ENCODE data around the gene MICALL2.

Gene MICALL2

DNA sequence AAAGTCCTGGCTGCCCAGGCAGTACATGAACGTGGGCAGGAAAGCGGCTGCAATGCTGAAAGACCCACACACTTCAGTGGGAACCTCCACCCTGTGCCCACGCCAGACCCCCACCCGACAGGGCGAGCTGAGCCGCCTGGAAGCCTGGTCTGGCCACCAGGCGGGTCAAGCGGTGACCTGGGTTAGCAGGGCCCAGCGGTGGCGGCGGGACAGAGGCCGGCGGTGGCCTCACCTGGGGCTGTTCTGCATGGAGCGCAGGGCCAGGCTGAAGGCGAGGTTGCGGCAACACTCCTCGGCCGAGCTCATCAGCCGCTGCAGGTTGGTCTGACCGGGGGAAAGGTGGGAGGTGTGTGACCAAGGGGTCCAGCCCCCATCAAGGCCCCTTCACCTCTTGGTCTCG, 11.6 kb upstream of the MICALL2 start:
- DNase-seq (ENCODE audit: low read depth in 2 of 2, low spot score in 1 of 2): no peak

DNA sequence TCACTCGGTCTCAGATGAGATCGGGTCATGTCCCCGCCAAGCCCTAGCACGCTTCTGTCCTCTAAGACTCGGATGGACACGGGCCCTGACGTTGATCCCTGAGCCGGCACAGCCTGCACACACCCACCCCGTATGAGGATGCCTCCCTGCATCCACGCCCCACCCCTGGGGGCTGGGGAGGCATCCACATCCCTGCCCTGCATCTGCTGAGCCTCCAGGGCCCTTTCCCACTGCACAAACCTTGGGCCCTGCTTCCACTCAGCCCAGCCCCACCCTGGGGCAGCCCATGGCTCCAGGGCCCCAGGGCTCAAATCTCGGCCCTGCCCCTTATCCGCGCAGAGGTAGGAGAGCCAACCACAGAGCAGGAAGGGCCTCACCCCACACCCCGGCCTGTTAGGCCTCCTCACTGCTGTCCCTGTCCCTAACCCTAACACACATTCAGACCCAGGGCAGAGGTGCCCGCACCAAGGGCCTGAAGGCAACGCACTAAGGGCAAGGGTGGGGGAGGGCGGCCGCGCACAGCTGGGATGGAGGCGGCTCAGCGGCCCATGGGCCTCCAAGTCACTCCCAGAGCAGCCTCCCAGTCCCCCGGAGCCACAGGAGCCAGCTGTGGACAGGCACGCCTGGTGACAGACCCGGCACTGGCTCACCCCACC, 9.5 kb upstream of the MICALL2 start:
- no peak for DNase-seq (ENCODE audit: low read depth in 2 of 2, low spot score in 1 of 2)

DNA sequence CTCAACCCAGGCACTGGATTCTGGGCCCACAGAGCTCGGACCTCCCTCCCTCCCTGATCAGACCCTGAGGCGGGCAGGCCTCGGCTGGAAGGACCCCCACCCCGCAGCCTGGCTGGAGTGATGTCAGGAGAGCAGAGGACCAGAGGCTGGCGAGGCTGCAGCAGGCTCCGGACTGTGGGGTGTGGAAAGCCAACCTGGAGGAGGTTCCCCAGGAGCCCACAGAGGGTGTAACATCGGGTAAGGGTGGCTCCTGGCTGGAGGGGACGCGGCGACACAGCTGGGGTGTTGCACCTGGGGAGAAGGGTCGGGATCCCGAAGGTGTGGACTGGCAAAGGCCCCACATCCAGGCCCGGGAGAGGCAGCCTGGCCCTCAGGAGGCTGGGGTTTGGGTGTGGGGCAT, 8.9 kb upstream of the MICALL2 start:
- no peak for DNase-seq (ENCODE audit: low read depth in 2 of 2, low spot score in 1 of 2)

DNA sequence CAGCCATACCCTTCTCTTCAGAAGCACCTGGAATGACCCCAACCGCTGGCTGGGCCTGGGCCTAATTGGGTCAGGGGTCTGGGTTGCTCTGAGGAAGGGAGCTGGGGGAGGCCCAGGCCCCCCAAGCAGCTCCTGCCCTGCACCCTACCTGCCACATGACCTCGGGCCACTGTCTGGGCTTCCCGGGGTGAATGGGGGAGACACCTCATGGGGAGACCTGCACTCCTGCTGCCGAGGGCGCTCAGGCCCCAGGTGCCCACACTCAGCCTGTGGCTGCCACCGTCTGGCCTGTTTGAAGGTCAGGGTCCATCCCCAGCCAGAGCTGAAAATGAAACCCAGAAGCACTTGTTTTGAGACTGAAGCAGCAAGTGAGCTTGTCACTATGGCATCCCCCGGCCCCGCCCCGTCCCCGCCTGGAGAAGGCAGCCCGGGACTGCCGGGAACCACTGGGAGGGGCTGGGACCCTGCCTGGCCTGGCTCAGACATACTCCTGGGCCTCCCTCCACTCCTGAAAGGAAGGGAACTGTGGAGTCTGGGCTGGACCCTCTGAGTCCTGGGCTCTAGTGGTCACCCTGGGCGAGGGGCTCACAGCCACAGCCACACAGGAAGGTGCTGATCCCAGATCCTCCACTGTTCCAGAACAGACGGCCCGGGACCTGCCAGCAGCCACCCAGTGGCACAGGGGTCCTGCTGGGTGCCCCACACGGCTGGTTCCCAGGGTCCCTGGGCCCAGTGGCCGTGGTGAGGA, 7.4 kb upstream of the MICALL2 start:
- DNase-seq (ENCODE audit: low read depth in 2 of 2, low spot score in 1 of 2): no peak

DNA sequence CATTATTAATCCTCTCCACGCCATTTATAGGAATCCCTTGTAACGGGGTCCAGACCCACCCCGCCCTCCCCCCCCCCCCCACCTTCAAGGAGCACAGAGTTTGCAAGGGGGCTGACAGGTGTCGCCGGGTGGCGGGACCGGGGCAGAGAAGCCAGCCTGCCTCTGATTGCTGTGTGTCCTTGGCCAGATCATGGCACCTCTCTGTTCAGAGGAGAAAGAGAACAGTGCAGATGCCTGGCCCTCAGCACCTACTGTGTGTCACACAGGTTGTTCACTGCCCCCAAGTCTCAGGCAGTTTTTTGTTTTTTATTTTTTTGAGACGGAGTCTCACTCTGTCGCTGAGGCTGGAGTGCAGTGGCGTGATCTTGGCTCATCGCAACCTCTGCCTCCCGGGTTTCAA, 5.4 kb upstream of the MICALL2 start:
- DNase-seq (ENCODE audit: low read depth in 2 of 2, low spot score in 1 of 2): no peak

DNA sequence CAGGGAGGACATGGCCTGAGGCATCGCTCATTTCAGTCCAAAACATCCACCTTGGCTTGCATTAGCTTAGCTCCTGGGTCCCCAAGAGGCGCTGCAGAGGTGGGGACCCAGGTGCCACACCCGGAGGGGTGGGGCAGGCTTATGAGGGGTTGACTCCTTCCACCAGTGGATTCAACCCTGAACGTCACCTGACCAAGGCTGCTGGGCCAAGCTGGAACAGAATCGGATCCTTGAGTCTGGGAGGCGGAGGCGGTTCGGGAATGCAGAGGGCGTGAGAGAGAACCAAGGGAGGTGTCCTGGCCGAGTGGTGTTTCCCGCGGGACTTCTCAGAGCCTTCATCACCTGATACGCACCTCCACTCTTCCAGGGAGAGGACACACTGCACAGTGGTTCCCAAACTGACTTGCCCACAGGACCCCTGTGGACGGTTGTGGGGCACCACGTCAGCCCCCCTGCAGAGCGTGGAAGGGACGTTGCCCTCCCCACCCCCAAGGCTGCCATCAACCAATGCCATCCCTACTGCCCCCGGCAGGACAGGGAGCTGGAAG, 4.5 kb upstream of the MICALL2 start:
- no peak for DNase-seq (ENCODE audit: low read depth in 2 of 2, low spot score in 1 of 2)

DNA sequence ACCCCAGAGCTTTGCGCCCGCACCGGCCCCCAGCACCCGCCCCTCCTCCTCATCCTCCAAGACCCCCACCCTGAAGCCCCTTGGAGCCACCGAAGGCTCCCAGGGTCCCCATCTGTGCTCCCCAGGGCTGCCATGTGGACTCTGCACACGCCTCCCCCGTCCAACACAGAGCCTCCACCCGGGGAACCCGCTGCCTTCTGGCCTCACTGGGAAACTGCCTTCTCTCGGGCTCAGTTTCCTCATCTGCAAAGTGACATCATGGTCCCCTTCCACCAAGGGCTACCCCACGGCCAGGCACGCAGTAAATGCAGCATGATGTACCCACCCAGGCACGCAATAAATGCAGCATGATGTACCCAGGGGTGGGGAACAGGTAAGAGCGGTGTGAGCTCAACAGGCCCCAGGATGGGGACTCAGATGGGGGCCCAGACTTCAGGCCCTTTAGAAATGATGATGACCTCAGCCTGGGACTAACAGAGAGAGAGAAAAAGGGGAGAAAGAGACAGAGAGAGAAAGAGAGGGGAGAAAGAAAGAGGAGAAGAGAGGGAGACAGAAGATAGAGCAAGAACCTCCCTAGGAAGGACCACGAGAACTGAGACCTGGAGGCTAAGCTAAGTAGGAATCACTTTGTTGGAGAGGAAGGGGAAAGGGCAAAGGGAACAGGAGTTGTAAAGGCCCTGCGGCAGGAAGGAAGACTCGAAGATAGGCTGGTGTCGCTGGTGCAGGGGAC, 2.5 kb upstream of the MICALL2 start:
- no peak for DNase-seq (ENCODE audit: low read depth in 2 of 2, low spot score in 1 of 2)

DNA sequence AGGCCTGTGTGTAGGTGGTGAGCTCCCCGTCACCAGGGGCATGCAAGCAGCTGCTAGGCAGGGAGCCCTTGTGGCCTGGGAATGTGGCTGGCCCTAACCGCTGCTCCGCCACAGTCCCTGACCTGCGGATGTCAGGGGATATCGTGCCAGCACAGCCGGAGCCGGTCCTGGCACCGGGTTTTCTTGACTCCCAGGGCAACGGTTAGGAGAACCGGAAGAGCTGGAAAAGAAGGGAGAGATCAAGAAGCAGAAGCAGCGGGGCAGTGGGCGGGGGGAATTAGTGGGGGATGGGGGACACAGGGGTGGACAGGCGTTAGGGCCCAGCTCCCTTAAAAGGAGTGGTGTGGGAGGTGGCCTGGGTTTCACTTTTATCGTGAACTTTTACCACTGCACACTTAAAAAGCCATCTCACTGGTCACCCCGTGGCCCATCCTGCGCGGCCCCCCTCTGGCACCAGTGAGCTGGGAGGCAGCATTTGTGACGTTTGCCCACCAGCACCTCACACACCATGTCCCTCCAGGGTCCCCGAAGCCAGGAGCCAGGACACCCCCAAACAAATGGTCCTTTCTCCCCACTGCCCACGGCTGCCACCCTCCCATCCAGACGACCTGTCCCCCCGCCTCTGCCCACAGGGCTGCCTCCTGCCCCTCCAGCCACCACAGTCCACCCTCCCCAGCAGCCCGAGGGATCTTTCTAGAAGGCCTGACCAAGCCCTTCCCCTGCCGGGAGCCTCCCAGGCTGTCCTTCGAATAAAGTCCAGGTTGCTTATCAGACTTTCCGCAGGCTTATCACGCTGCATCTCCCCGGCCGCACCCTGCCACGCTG, 1.8 kb upstream of the MICALL2 start:
- no peak for DNase-seq (ENCODE audit: low read depth in 2 of 2, low spot score in 1 of 2)

DNA sequence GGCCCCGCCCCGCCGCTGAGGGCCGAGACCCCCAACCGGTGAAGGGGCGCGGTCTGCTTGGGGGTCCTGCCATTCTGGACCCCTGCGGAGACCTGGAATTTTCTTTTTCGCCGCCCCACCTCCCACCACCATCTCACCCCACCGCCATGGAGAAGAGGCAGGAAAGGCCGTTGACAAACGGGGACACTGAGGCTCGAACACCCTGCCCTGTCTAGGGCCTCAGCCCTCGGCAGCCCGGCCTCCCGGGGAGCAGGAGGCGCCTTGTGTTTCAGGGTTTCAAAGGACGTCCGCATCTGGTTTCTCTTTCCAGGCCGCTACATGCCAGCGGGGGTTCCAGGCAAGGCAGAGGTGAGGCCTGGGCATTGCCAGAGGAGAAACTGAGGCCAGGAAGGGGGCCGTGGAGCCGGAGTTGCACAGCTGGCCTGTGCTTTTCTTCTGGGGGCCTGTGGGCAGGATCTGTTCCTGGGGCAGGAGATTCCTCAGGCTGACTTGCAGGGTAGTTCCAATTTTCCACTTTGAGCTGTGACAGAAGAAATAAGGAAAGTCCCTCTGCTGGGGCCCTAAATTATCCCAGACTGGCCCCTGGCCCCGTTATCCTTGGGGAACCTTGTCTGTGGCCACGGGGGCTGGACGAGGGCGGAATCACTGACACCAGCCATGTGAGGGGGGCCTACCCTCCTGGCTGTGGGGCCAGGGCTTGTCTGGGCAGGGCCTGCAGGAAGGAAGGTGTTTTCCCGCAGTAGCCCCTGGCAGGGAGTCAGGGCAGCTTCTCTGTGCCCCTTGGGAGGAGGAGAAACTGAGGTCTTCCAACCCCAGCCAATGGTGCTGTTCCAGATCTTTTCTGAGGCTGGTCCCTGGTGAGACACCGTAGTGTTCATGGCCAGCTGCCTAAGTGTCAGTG, 900 bp upstream of the MICALL2 start:
- no peak for DNase-seq (ENCODE audit: low read depth in 2 of 2, low spot score in 1 of 2)

DNA sequence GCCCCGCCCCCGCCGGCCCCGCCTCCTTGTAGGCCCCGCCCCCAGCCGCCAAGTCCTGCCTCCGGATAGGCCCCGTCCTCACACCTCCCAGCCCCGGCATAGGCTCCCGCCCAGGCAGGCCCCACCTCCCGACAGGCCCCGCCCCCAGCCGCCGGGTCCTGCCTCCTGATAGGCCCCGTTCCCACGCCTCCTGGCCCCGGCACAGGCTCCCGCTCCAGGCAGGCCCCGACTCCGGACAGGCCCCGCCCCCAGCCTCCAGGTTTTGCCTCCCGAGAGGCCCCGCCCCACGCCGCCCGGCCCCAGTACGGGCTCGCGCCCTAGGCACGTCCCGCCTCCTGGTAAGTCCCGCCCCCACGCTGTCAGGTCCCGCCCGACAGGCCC, 232 bp upstream of the MICALL2 start:
- peak; percentile 78 to 93 for DNase-seq (ENCODE audit: low read depth in 2 of 2, low spot score in 1 of 2)

DNA sequence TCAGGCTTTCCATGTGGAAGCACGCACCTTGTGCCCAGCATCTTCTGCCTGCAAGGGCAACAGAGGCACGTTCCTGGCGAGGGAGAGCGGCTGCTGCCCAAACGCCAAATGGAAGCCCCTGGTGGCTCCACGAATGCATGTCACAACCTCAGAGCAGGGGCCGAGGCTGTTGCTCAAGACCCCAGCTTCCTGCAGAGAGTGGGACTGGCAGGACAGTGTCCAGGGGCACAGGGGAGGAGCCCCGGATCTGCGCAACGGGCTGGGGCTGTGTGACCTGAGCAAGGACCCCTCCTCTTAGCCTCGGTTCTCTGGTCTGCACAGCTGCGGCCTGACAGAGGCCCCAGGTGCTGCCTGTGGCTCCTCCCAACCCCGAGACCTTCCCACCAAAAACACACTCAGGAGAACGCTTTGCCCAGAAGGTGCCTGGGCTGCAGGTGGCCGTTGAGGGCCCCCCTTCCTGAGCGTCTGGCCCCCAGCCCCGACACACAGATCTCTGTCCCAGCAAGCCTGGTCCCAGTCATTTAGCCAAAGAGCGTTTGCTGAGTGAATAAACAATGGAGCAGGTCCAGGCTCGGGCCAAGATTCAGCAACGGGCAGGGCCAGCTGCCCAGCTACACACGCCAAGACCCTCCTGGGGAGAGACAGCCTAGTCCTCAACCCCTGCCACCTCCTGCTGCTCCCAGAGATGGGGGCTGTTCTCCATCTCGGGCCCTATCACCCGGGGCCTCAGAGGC, 1.2 kb downstream of the MICALL2 start:
- DNase-seq (ENCODE audit: low read depth in 2 of 2, low spot score in 1 of 2): no peak

DNA sequence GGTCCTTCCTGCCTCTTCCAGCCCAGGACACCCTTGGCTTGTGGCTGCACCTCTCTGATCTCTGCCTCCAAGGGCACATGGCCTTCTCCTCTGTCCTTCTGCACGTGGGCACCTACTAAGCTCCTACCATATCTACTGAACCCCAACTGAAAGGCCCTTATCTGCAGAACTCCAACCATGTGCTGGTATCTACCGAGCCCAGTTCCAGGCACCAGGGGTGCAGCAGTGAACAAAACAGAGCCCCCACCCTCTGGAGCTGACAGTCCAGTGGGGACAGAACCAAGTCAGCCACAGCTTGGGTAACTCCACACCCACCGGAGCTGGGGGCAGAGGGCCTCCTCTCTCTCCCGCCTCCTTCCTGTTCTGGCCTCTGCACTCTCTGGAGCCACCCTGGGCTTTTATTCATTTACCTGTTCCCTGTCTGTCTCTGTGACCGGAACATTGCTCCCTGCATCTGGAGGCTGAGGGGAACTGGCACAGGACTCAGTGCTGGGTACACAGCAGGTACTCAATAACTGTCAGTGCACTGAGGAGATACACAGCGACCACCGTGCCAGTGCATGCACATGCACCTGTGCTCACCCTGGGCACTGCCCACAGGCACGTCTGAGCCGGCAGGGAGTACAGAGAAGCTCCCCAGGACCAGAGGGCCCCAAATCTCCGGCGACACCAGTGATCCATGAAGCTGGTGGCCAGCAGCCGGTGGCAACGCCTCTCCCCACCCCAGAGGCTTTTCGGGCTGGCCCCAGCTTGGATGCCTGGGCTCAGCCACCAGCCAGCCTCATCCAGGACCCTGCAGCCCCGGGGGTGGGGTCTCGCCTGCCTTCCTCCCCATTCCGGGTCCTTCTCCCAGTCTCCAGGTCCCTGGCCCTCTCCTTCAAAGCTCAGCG, 2.0 kb downstream of the MICALL2 start:
- no peak for DNase-seq (ENCODE audit: low read depth in 2 of 2, low spot score in 1 of 2)

DNA sequence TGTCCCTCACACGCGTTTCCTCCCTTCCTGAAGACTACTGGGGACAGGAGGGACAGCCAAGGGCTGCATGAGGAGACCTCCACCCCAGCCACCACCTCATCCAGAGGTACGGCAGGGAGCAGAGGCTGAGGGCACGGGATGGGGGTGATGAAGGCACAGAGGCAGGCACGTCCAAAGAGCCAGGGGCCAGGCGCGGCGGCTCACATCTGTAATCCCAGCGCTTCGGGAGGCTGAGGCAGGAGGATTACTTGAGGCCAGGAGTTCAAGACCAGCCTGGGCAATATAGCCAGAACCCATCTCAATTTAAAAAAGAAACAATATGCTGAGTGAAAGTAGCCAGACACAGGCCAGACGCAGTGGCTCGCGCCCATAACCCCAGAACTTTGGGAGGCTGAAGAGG, 3.3 kb downstream of the MICALL2 start:
- DNase-seq (ENCODE audit: low read depth in 2 of 2, low spot score in 1 of 2): no peak

DNA sequence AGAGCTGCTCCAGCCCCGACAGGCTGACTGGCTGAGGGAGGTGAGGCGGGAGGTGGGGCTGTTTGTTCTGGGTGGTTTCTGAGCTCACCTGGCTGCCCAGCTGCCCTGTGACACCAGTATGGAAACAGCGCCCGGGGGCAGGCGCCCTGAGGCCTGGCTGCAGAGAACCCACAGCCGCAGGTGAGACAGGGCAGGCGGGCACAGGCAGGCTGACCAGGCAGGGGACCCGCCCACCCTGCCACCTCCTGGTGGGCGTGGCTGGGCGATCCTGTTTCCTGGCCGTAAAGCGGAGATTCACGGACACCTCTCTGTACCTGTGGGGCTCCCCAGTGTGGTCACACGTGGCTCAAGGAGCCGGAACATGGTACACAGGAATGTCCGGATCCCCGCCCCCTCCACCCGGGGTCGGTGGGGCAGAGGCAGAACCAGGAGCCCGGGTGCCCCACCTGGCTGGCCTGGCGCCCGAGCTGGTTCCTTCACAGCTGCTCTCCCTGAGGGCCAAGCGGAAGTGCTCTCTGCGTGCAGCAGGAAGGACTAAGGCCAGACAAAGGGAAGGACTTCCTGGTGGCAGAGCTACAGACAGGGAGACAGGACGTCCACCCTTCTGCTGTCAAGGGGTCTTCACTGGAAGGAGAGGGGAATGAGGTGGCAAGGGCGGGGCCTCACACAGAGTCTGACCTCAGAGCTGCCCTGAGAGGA, 3.9 kb downstream of the MICALL2 start:
- no peak for DNase-seq (ENCODE audit: low read depth in 2 of 2, low spot score in 1 of 2)

DNA sequence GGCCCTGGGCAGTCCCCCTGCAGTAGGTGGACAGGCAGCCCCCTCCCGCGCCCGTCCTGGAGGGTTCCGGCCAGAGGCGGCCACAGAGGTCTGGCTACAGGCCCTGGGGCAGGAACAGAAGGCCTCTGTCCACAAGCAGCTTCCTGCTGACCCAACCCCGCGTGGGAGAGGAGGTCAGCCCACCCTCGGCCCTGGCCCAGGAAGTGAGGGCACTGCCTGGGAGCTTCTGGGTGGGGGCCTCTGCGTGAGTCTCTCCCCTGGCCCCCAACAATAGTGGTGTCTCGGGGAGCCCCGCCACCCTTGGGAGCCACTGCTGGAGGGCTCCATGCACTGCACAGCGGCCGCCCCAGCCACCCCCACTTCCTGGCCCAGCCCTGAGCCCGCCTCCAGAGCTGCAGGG, 4.7 kb downstream of the MICALL2 start:
- no peak for DNase-seq (ENCODE audit: low read depth in 2 of 2, low spot score in 1 of 2)

DNA sequence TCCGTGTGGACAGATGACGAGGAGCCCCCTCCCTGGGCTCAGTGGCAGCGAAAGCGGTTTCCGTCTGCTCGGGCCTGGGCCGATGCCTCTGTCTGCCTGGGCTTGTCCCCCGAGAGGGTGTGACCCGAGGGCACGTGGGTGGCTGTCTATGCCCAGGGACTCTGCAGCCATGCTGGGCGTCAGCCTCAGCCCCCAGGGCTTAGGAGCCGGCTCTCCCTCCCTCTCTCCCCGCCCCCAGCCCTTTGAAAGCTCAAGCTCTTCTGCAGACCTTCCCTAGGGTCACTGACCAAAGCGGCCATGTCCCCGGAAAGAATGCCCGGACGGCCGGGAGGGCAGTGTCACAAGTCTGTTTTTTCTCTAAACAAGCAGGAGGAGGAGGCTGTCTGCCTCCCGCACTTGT, 7.1 kb downstream of the MICALL2 start:
- DNase-seq (ENCODE audit: low read depth in 2 of 2, low spot score in 1 of 2): no peak

DNA sequence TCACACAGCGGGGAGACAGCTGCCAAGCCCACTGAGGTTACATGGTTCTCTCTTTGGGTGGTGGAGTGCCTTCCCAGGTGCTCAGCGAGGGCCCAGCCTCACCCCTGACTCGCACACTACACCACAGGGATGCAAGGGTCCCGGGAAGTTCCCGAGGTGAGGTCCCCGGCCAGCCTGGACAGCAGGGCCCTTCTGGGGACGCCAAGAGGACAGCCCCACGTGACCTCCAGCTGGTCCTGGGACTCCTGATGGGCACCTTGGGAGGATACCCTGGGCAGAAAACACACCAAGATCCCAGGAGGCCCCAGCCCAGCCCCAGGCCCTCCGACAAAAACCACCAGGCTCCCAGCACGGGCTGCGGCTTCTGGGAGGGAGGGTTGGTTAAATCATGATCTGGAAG, 8.3 kb downstream of the MICALL2 start:
- DNase-seq (ENCODE audit: low read depth in 2 of 2, low spot score in 1 of 2): no peak

DNA sequence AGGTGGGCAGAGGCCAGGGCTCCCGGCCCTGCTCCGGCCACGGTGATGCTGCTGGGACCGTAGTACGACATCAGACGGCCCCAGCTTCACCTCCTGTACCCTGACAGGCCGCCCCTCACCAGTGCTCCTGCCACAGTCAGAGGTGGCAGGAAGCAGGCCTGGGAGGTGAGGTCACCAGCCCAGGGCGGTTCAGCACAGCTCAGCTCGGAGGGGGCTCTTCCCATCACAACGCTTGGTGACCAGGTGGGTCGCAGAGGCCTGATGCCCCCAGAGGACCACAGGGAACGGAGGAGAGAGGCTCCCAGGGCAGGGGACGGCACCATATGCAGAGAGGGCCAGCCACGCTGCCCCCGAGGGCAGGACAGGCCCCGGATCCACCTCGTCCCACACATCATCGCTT, 8.8 kb downstream of the MICALL2 start:
- DNase-seq (ENCODE audit: low read depth in 2 of 2, low spot score in 1 of 2): no peak

Data from stimulated activated CD8-positive, alpha-beta memory T cell treated with anti-CD3 and anti-CD28 coated beads, Interleukin-4, amount 100 ng/mL, for 1 hour (primary cell).